ENCODE results near the gene CLIC5.

The CLIC5 gene

DNA sequence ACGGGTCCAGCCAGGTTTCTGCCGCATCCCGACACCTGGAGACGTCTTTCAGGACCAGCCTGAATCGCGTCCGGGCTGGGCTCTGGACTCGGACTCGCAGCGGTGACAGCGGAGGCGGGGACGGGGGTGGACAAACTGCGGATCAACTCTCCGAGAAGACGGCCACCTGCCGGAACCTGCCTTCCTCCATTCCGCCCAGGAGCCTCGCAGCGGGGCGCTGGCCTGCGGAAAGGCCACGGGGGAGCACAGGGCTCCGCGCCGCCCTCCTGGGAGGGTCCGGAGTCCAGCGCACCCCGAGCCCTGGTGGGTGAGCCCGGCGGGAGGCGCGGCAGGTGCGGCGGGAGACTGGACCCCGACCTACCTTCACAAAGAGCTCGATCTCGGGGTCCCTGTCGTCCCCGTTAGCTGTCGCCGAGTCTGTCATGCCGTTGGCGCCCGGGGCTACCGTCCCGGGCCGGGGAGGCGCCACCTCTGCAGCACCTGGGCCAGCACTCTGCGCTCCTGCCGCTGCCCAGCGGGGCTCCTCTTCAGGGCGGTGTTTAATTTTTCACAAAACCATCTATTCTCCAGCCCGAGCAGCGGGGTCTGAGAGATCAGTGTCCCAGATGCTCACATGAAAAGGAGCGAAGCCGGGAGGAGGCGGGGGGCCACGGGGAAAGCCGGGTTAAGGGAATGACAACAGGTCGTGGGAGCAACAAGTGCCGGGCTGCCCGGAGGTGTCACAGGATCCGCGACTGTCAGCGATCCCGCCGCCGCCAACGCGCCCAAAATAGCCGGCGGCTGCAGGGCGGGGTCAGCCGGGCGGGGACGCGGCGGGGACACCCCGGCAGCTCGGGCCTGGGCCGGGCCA is at the start of gene CLIC5:
TSS of gene CLIC5 (minus strand) at position 742 of the 850 bp plus-strand sequence. CDS start at position 424, 318 bp downstream.
- DNase-seq (ENCODE audit: low spot score): no peak

DNA sequence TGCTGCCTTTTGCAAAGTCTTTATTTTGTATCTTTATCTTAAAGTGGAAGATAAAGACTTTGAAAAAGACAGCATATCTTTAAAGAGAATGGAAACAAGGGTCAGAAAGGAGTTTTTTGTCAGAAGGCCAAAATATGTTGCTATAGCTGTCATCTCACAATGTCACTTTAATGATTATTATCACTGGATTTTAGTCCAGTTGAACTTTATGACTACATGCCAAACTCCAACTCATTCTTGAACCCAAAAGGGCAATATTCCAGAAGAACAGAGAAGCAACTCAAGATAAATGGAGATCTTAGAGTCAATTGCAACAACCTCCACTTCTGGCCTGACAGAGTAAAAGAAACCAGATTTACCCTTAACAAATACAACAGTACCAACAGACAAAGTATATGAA is 47.3 kb upstream of the CLIC5 start:
- DNase-seq (ENCODE audit: low spot score): no peak

DNA sequence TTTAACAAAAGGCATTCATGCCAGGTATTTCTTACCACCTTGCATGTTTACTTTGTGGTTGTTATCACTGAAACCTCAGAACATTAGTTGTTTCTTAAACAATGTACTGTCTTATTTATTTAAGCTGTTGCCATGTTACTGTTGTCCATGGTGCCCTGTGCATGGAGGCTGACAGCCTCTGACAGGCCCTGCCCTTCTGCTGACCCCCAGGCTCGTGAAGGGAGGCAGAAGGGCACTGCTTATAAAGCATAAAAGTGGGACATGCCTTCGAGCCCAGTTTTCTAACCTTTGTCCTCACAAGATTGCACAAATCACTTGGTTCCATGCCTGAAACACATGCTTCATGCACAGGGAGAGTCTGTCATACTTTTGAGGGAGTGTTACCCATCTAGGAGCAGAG is 46.7 kb upstream of the CLIC5 start:
- no peak for DNase-seq (ENCODE audit: low spot score)

DNA sequence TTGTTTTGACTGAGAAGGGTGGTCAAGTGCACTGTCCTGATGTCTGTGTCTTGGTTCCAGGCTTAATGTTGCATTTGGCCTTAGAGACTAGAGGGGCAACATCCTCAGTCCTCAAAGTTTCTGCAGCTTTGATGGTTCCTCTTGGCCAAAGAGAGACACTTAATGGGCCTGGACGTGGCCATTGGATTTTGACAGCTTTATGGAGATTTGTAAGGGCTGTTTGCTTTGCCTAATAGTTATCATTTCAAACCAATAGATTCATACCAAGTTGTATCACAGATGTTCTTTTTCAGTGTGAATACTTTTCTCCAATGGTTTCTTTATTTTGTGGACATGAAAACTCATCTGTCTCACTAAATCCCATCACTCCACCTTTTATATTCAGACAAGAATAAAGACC is 45.8 kb upstream of the CLIC5 start:
- DNase-seq (ENCODE audit: low spot score): no peak

DNA sequence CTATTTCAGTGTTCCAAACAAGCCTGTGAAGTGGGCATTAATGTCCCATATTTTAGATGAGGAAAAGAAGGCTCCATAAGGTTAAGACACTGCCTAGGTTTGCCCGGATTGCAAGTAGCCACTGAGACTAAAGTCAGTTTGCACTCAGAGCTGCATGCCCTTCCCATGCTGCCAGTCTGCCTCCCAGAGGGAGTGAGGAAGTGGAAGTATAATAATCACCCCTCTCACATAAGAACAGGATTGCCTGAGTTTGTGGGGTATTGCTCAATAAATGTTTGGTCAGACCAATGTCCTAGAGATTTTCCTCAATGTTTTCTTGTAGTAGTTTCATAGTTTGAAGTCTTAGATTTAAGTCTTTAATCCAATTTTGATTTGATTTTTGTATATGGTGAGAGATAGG is 43.9 kb upstream of the CLIC5 start:
- DNase-seq (ENCODE audit: low spot score): no peak

DNA sequence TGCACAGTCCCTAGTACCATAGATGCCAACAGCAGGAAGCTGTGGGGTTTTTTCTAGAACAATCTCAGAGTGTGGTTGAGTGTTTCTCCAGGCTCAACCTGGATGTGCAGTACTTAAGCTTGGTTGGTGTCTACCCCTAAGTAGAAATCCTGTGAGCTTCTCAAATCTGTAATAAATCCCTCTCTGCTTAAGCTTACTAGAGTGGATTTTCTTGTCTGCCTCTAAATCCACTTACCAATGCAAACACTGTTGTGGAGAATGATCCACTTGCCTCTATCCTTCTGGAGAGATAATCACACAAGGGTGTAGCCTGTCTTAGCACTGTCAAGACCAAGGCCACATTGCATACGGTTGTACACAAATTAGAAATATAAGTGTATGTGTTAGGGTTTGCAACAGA is 43.3 kb upstream of the CLIC5 start:
- no peak for DNase-seq (ENCODE audit: low spot score)

DNA sequence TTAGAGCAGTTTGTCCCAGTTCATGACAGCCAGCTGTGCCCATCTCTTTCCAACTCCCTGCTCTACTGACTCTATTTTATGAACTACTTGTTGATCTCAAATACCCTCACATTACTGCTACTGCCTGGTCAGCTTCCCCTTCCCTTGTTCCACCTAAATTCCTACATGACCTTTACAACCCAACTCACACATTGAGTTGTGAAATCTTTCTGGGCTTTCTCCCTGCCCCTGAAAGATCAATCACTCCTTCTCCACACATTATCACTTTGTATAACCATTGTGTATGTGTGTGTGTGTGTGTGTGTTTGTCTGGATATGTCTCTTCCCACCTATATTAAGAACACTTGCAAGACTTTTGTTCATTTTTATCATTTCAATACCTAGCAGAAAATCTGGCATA is 42.1 kb upstream of the CLIC5 start:
- DNase-seq (ENCODE audit: low spot score): no peak

DNA sequence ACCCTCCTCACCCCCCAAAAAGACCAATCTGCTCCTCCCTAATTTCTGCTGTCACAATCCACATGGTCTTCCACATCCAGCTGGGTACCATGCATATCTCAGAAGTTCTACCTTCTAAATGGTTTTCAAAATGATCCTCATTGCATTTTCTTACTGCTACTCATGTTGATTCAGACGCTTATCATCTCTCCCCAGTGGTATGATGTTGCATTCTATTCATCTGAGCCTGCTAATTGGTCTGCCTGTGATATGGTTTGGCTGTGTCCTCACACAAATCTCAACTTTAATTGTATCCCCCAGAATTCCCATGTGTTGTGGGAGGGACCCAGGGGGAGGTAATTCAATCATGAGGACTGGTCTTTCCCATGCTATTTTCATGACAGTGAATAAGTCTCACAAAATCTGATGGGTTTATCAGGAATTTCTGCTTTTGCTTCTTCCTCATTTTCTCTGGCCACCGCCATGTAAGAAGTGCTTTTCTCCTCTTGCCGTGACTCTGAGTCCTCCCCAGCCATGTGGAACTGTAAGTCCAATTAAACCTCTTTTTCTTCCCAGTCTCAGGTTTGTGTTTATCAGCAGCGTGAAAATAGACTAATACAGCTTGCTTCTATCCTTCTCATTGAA is 41.4 kb upstream of the CLIC5 start:
- DNase-seq (ENCODE audit: low spot score): no peak

DNA sequence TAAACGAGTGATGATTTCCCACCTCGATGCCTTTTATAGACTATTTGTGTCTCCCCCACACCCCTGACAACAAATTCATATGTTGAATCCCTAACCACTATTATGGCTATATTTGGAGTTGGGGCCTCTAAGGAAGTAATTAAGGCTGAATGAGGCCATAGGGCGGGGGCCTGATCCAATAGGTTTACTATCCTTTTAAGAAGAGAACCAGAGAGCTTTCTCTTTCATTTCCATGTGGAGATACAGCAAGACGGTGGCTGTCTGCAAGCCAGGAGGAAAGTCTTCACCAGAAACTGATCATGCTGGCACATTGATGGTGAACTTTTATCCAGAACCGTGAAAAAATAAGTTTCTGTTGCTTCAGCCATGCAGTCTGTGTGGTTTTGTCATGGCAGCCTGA is 38.9 kb upstream of the CLIC5 start:
- DNase-seq (ENCODE audit: low spot score): no peak

DNA sequence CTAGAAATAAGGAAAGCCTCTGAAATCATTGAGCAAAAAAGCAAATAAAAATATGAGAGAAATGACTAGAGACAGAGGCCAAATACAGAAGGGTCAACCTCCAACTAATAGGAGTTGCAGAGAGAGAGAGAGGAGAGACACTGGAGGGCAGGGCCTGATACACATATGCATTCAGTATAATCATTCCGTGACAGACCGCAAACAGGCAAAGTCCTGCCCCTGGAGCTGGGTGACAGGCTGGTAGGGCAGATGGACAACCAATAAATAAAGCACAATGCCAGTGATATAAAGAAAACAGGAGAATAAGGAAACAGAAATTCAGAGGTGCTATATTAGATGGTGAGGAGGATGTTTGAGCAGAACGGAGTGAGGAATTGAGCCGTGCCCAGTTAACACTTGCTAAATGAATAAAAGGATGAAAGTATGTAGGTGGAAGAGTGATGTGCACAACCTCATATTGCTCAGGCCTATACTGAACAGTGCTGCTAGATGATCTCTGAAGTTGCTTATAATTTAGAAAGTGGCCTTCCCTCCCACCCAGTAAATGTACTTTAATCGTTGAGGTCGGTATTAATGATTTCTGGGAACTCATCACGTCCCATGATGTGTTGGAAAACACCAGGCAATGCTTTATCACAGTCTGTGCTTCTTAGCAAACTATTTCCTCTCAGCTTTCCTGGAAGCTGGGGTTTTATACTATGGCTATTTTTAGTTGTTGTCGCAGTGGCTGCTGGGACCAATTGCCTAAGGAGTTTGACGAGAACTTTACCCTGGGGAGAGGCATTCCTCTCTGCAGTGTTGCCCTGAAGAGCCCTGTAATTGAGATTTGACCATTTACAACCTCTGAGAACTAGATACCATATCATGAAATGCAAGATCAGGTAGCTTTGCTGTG is 37.6 kb upstream of the CLIC5 start:
- DNase-seq (ENCODE audit: low spot score): no peak

DNA sequence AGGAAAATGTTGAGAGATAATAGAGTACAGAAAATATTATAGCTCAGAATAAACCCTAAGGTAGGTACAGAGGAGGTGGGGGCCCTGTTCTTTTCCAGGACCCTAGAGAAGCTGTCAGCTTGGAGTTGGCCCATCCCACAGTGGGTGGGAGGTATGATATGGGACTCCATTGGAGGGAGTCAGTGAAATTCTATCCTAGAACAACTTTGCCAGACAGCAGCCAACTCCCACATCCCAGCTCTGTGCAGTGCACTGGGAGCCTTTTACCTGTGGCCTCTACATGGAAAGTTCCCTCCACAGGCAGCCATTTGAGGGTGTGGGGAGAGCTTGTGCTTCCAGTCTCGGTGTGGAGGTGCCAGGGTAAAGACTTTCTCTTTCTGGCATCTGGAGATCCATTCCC is 36.8 kb upstream of the CLIC5 start:
- no peak for DNase-seq (ENCODE audit: low spot score)

DNA sequence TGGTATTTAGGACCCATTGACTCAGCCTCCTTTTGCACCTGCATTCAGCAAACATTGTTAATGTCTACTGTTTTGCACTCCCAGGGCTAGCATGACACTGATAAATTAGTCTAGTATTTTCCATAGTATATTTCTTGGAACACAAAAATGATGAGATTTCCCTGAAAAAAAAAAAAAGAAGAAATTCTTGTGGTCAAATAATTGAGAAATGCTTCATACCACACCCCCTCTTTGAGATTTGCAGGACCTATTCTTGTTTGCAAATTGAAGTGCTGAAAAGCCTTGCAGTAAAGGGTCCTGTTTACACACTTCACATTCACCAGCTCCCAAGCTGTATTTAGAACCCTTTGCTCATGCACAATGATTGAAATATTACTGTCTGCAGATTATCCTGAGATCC is 36.3 kb upstream of the CLIC5 start:
- no peak for DNase-seq (ENCODE audit: low spot score)

DNA sequence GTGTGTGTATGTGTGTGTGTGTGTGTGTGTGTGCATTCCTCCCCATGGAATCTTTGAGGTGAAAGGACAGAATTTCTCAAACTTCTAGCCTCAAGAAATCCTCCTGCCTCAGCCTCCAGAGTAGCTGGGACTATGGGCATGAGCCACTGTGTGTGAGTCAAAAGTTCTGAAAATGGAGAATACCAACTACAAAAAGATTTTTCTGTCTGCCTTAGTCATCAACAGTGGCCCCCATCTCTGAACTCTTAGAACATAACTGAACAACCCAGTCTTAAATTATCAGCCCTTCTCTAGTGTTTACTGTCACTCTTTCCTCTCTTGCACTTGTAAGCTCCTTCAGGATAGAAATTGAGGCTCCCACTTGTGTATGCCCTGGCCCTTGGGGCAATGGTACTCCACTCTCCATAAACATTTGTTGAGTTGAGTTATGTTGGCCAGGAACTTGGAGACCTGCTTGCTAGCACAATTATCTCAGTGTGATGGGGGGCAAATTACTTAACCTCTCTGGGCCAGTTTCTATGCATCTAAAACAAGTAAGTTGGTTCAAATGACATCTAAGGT is 35.3 kb upstream of the CLIC5 start:
- DNase-seq (ENCODE audit: low spot score): no peak

DNA sequence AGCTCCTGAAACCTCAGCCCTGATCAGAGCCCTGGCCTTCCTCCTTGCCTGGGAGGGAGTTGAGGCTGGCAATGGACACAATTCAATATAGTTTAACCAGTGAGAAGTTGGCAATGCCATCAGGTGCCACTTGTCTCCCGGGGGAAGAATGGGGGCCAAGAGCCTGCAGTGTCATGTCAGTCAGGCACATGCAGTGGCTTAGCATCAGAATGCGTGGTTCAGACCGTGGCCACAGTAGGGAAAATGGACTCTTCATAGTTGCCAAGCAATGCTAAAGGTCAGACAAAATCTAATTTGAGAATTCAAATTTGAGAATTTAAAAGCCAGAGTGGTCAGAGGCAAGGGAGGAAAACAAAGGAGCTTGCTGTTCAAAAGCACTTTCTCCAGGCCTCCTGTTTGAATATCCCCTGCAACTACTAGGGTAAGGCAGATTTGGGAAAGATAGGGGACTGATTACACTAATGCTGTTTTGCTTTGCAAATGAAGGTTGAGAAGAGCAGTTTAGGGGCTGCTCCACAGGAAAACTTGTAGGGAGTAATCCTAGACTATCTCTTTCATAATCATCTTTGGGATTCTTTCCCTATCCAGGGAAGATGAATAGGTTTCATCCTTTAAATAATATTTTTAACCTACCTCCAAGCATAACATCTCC is 33.1 kb upstream of the CLIC5 start:
- no peak for DNase-seq (ENCODE audit: low spot score)

DNA sequence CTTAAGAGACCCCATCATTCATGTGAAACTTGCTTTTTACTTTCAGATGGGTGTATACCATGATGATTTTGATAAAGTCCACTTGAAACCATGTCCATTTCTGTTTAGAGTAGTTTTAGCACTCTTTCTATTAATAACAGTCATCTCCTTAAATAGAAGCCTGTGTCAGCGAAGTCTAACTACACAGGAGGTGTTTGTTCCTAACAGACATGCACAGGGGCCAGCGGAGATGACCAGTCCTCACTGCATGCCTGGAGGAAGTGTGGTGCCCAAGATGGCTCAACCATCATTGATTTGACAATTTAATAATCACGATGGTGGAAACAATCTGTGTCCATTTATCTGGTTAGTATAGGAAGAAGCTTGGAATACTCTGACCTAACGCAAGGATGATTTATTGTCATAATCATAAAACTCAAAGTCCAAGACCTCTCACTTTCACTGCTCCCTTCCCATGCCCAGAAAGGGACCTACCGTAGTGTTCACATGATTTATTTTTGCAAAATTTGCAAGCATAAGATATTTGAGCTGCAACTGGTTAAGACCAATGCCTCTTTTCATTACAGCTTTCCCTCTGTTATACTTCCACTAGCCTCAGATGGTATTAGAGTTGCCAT is 31.0 kb upstream of the CLIC5 start:
- DNase-seq (ENCODE audit: low spot score): no peak

DNA sequence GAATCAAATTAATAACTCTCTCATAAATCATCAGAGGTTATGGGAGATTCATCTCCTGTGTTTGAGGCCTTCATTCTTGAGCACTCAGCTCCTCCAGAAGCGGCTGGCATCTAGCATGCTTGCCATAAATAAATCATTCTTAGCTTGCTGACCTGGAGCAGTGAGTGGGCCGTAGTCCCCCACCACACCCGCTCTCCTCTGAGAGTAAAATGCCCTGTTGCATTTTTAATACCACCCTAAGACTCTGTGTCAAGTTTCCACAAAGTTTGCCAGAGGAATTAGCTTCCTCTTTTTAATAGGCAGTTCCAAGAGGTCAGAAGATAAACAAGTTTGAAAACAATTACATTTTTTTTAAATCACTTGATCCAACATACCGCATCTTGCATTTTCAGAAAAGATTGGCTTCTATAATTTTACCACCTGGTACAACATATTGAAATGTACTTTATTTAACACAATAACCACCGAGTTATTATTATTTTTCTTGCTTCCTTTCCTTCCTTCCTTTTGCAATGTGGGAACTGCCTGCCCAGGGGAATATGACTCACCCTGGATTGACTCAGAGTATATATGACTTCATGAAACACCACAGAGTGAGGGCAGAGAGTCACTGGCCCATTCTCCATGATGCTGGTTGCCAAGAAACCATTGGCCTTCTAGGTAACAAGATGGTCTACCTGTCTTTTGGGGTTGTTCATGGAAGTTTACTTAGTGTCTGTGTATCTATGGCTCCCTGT is 29.4 kb upstream of the CLIC5 start:
- peak; percentile 85 for DNase-seq (ENCODE audit: low spot score)

DNA sequence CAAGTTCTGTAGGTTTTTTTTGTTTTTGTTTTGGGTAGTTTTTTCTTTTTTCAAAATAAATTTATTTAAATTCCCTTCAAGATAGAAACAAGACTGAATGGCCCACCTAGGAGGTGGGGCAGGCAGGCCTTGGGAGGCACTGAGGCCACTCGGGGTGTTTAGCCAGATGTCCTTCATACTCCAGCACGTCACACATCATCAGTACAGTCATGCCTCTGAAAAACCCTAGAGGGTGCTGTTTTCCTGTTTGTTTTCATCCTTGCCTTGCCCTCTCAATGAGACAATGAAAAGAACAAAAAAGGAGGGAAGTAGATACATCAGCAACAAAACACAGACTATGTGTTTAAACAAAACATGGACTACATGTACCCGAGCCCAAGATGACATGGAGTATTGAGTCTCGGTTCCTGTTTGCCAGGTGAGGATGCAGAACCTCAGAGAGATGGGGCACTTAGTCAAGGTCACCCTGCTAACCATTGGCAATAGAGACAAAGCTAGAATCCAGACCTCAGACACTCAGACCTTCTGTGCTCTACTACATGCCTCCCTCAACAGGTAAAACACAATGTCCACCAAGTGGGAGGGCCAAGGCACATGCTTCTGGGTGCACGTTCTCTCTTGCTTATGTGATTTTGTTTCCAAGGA is 26.8 kb upstream of the CLIC5 start:
- DNase-seq (ENCODE audit: low spot score): peak; percentile 63

DNA sequence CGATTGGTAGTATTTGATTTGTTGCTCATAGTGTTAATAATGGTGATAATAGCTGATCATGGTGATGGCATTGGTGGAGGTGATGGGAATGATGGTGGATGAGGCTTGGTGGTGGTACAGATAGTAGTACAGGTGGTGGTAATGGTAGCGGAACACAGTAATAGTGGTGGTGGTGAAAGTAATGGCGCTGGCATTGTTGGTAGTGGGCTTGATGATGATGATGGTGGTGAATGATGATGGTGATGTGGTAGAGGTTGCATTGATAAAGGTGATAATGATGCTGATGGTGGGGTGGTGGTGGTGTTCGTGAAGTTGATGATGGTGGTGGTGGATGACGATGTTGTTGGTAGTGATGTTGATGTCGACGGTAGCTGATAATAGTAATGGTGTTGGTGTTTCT is 24.6 kb upstream of the CLIC5 start:
- no peak for DNase-seq (ENCODE audit: low spot score)

DNA sequence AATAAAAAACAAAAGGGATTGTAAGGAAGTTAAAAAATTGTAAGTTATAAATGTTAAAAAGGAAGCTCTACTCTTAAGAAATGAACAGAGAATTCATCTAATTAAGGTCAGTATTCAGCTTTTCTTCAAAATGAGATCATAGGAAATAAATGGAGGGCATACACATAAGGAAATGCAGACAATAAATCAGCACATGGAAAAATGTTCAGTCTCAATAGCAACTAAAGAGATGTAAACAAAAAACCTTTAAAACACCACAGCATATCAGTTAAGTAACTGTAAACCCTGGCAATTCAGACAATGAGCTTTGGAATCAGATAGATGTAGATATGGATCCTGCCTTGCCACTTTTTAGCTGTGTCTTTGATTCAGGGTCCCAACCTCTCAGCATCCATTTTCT is 24.0 kb upstream of the CLIC5 start:
- DNase-seq (ENCODE audit: low spot score): no peak

DNA sequence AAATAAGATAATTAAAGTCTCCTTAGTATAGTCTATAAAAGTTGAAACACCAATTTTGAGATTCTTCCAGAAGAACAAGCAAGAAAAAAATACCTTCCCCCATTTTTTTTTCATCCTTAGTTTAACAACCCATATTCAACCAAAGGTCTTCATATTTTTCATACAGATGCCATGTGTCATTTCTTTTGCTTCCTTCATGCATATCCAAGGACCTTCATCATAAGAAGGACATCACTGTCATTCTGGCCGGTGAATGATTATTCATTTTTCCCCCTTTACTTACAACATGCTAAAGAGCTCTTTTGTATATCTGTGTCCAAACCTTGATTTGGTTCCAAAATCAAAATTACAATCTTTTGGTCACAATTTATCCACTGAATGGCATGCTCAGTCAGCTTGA is 21.3 kb upstream of the CLIC5 start:
- DNase-seq (ENCODE audit: low spot score): no peak

Data from RKO (cell line).